NCI-H510A treated with DMSO at 0.1 percent for 48 hours (cell line): ENCODE data around the gene KIF27.
"Not testable (repeated sequence)": the region's sequence is repeated elsewhere in the genome, so short reads cannot be mapped to it uniquely, and the experiment has no call there.

Source experiments
- DNase-seq: peaks from one replicate; lab custom pipeline; 2025; lab: John Stamatoyannopoulos, UW

Gene KIF27

GRCh38 chr9:83920927-83921707, at the start of gene KIF27:
TSS of gene KIF27 (minus strand) at chr9:83921432. CDS start at chr9:83915591, 5,841 bp downstream.
- peak; percentile 85 for DNase-seq

GRCh38 chr9:83969602-83970001, 48.4 kb upstream of the KIF27 start:
- no peak for DNase-seq

- DNase-seq, result no peak
Measured at GRCh38 chr9:83967073-83967472, 45.8 kb upstream of the KIF27 start.

- DNase-seq, result no peak
Measured at GRCh38 chr9:83966209-83966582, 45.0 kb upstream of the KIF27 start.

- peak; percentile 56 for DNase-seq
Measured at GRCh38 chr9:83965350-83966208, 44.3 kb upstream of the KIF27 start.

GRCh38 chr9:83964973-83965349, 43.7 kb upstream of the KIF27 start:
- DNase-seq, result no peak

- DNase-seq, result no peak
Measured at GRCh38 chr9:83962165-83962564, 40.9 kb upstream of the KIF27 start.

GRCh38 chr9:83960991-83961390, 39.8 kb upstream of the KIF27 start:
- DNase-seq, result no peak

GRCh38 chr9:83959061-83959460, 37.8 kb upstream of the KIF27 start:
- no peak for DNase-seq

GRCh38 chr9:83957248-83957513, 35.9 kb upstream of the KIF27 start:
- peak; percentile 28 for DNase-seq

- DNase-seq, result peak; percentile 84
Measured at GRCh38 chr9:83956436-83957247, 35.4 kb upstream of the KIF27 start.

- DNase-seq, result peak; percentile 41
Measured at GRCh38 chr9:83956086-83956435, 34.8 kb upstream of the KIF27 start.

GRCh38 chr9:83948096-83948495, 26.9 kb upstream of the KIF27 start:
- DNase-seq, result not testable (repeated sequence)

GRCh38 chr9:83940590-83941303, 19.5 kb upstream of the KIF27 start:
- DNase-seq, result no peak

GRCh38 chr9:83937861-83938455, 16.7 kb upstream of the KIF27 start:
- peak; percentile 41 for DNase-seq

- DNase-seq, result no peak
Measured at GRCh38 chr9:83936523-83936922, 15.3 kb upstream of the KIF27 start.

GRCh38 chr9:83935276-83935935, 14.2 kb upstream of the KIF27 start:
- DNase-seq, result peak; percentile 18

- peak; percentile 1 for DNase-seq
Measured at GRCh38 chr9:83934569-83935275, 13.5 kb upstream of the KIF27 start.

GRCh38 chr9:83933790-83934189, 12.6 kb upstream of the KIF27 start:
- no peak for DNase-seq

- no peak for DNase-seq
Measured at GRCh38 chr9:83932851-83933250, 11.6 kb upstream of the KIF27 start.
